RWPE2 (cell line): ENCODE data around the gene MIB2.

Source experiments
- ATAC-seq: fragments of 200-7000 bp; cut with Tn5 transposase; 3 replicates; pipeline ENCODE4 v1.9.1; 2021; ENCODE audit warnings: low read depth
- DNase-seq: peaks from one replicate; pipeline ENCODE4 v3.0.0-alpha.2; 2020; ENCODE audit warnings: low spot score
- H3K27ac ChIP-seq: fragments of 450-650 bp; 2 replicates; pipeline ENCODE4 v1.5.1; 2017; ENCODE audit warnings: mild to moderate bottlenecking; ENCODE audit not compliant: poor library complexity, severe bottlenecking
- H3K27me3 ChIP-seq: fragments of 250-450 bp; sonication (Bioruptor Pico); 2 replicates; pipeline ENCODE4 v1.5.1; 2021; ENCODE audit warnings: mild to moderate bottlenecking, moderate library complexity; ENCODE audit not compliant: insufficient read depth, poor library complexity, severe bottlenecking
- H3K36me3 ChIP-seq: fragments of 250-450 bp; sonication (Bioruptor Pico); 2 replicates; pipeline ENCODE4 v1.5.1; 2020; ENCODE audit warnings: low read depth, mild to moderate bottlenecking, moderate library complexity
- H3K4me1 ChIP-seq: fragments of 250-450 bp; sonication (Bioruptor Pico); 2 replicates; pipeline ENCODE4 v1.5.1; 2021; ENCODE audit warnings: mild to moderate bottlenecking, moderate library complexity; ENCODE audit not compliant: insufficient read depth, poor library complexity, severe bottlenecking
- H3K4me3 ChIP-seq: fragments of 250-450 bp; sonication (Bioruptor Pico); 2 replicates; pipeline ENCODE4 v1.5.1; 2021; ENCODE audit warnings: mild to moderate bottlenecking, moderate library complexity; ENCODE audit not compliant: severe bottlenecking
- H3K9me3 ChIP-seq: fragments of 250-450 bp; sonication (Bioruptor Pico); 2 replicates; pipeline ENCODE4 v1.5.1; 2021; ENCODE audit warnings: mild to moderate bottlenecking, moderate library complexity; ENCODE audit not compliant: severe bottlenecking
- TF ChIP-seq, protein P1 (sequence below): fragments of 450-650 bp; IDR thresholded peaks from one replicate; pipeline ENCODE4 v1.5.1; 2017; ENCODE audit warnings: mild to moderate bottlenecking, moderate library complexity; ENCODE audit not compliant: poor library complexity, severe bottlenecking

The MIB2 gene

DNA sequence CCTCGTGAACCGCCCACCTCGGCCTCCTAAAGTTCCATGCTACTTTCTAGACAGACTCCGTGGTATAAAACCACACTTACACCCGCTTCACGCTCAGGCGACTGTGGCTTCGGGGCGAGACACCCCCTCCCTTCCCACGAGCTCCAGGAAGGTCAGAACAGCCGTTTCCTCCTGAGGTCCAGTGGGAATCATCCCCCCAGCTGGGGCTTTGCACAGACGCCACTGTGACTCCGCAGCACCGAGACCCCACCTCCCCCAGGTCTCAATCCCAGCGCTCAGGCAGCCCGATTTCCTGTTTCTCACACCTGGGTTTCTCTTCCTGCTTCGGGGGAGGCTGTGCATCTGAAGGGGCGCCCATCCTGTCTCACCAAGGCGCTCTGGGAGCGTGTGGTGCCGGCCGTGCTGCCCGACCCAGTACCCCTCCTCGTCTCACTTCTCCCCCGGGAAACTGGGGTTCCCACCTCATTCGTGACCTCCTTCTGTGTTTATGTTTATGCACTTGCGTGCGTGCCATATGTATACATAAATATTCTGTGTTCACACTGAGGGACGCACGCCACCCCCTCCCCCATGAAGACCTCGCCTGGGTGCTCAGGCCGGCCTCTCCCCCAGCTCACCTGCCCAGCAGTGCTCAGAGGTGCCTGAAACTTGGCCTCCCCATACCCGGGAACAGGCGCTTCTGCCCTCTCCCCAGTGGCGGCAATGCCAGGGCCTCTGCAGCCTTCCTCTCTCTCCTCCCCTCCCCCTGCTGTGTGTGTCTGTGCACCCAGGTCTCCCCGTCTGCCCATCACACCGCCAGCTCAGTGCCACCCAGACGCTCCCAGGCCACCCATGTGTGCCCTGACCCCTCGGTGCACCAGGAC lies 62.6 kb downstream of the MIB2 start:
- TF ChIP-seq, protein P1, sequence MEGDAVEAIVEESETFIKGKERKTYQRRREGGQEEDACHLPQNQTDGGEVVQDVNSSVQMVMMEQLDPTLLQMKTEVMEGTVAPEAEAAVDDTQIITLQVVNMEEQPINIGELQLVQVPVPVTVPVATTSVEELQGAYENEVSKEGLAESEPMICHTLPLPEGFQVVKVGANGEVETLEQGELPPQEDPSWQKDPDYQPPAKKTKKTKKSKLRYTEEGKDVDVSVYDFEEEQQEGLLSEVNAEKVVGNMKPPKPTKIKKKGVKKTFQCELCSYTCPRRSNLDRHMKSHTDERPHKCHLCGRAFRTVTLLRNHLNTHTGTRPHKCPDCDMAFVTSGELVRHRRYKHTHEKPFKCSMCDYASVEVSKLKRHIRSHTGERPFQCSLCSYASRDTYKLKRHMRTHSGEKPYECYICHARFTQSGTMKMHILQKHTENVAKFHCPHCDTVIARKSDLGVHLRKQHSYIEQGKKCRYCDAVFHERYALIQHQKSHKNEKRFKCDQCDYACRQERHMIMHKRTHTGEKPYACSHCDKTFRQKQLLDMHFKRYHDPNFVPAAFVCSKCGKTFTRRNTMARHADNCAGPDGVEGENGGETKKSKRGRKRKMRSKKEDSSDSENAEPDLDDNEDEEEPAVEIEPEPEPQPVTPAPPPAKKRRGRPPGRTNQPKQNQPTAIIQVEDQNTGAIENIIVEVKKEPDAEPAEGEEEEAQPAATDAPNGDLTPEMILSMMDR, result no peak
- DNase-seq (no peak), ATAC-seq (no peak)
- Histone ChIP-seq H3K36me3 (no peaks in the 10 kb centered on the region), H3K27me3 (no peaks in the 10 kb centered on the region), H3K27ac (no peak overlapping the region), H3K4me1 (no peaks in the 10 kb centered on the region), H3K4me3 (no peak overlapping the region), H3K9me3 (no peaks in the 10 kb centered on the region)

DNA sequence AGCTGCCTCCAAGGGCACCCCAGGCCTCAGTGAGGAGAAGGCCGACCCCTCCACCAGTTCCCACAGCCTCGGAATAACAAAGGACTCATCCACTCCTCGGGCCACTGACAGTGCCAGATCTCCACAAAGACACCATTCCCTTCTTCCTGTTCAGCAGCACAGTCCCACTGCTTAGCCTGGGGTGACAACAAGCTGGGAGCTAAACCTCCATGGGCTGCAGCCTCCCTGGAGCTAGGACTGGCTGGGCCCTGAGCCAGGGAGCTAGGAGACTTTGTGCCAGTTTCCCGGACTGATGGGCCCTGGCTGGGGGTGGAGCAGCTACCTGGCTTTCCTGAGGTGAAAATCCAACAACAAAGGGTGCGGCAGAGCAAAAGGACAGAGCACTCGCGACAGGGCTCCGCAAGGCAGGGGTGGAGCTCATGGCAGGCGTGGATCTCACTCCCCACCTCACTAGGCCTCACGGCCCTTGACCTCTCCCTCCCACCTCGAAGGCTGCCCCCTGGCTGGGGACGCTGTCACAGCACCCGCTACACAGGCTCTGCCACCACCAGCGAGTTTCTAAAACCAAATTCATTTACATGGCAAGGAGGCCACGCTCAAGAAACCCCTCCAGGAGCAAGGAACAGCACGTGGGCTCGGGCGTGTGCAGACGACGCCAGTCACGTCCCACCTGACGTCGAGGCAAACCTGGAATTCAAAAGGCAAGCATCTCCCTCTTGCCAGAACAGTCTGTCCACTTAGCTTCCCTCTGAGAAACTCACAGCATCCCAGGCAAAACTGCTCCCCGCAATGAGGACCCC lies 63.5 kb downstream of the MIB2 start:
- H3K27ac ChIP-seq, result no peak overlapping the region
- no peaks in the 10 kb centered on the region for H3K27me3 ChIP-seq
- no peaks in the 10 kb centered on the region for H3K36me3 ChIP-seq
- H3K9me3 ChIP-seq, result no peaks in the 10 kb centered on the region
- no peaks in the 10 kb centered on the region for H3K4me1 ChIP-seq
- ATAC-seq, result peak; percentile 30; the same call in 2 of the 3 replicates
- TF ChIP-seq, protein P1, result no peak
- no peak overlapping the region for H3K4me3 ChIP-seq
- peak; percentile 38 for DNase-seq
